Subcutaneous abdominal adipose tissue (tissue), 5 donors: Measurements from ENCODE around the gene CTSW.
"Not testable (repeated sequence)": the region's sequence is repeated elsewhere in the genome, so short reads cannot be mapped to it uniquely, and the experiment has no call there.

Experiments used
- H3K27ac ChIP-seq: one replicate; pipeline ENCODE4 v1.7.0; 2013; ENCODE audit warnings: low read depth, mild to moderate bottlenecking, inconsistent platforms, low read length, moderate library complexity
- H3K27me3 ChIP-seq, 5 donors: one replicate each; pipeline ENCODE4 v1.7.0; 2013; ENCODE audit warnings: low read length in 5 of 5, inconsistent platforms in 1 of 5; ENCODE audit not compliant: control insufficient read depth in 5 of 5, insufficient read depth in 4 of 5
- H3K36me3 ChIP-seq, 5 donors: one replicate each; pipeline ENCODE4 v1.7.0; 2013; ENCODE audit warnings: low read length in 5 of 5; ENCODE audit not compliant: control insufficient read depth in 5 of 5, insufficient read depth in 5 of 5
- H3K4me1 ChIP-seq, 5 donors: one replicate each; pipeline ENCODE4 v1.7.0; 2013; ENCODE audit warnings: low read length in 5 of 5, mild to moderate bottlenecking in 3 of 5, moderate library complexity in 1 of 5; ENCODE audit not compliant: control insufficient read depth in 5 of 5, insufficient read depth in 5 of 5
- H3K4me3 ChIP-seq, 5 donors: one replicate each; pipeline ENCODE4 v1.7.0; 2013; ENCODE audit warnings: low read length in 5 of 5, low read depth in 1 of 5
- H3K9ac ChIP-seq, 5 donors: one replicate each; pipeline ENCODE4 v1.7.0; 2013; ENCODE audit warnings: low read length in 5 of 5, mild to moderate bottlenecking in 4 of 5, moderate library complexity in 3 of 5
- H3K9me3 ChIP-seq, 5 donors: one replicate each; pipeline ENCODE4 v1.7.0; 2013; ENCODE audit warnings: low read length in 5 of 5; ENCODE audit not compliant: control insufficient read depth in 5 of 5
- donor health status: healthy.
- donor health status: healthy.
- donor health status: healthy.
- donor health status: healthy.
- donor health status: healthy.

The CTSW gene

GRCh38 chr11:65879617-65880016 lies at the start of gene CTSW:
Gene CTSW, plus strand, starts transcription at chr11:65879837. Its CDS starts 18 bp downstream, at chr11:65879855.
- H3K27ac ChIP-seq: no peak within 1 kb of the TSS
- H3K4me3 ChIP-seq: no peak within 1 kb of the TSS
- H3K4me1 ChIP-seq: no peaks in the 10 kb centered on the region
- peaks cover 0 to 24% (median 21%) of the 10 kb centered on the region in 5 donors for H3K36me3 ChIP-seq
- no peak within 1 kb of the TSS for H3K9ac ChIP-seq
- H3K9me3 ChIP-seq: no peaks in the 10 kb centered on the region
- H3K27me3 ChIP-seq: no peaks in the 10 kb centered on the region

DNA sequence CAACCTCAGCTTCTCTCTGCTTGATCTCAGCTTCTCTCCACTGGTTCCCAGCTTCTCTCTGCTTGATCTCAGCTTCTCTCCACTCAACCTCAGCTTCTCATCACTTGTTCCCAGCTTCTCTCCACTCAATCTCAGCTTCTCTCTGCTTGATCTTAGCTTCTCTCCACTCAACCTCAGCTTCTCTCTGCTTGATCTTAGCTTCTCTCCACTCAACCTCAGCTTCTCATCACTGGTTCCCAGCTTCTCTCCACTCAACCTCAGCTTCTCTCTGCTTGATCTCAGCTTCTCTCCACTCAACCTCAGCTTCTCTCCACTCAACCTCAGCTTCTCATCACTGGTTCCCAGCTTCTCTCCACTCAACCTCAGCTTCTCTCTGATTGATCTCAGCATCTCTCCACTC lies 47.4 kb upstream of the CTSW start:
- H3K27me3 ChIP-seq, H3K9ac ChIP-seq, H3K36me3 ChIP-seq, H3K27ac ChIP-seq, H3K4me3 ChIP-seq, H3K9me3 ChIP-seq: not testable (repeated sequence)
- peaks cover 5 to 18% (median 17%) of the 10 kb centered on the region in 5 donors for H3K4me1 ChIP-seq

GRCh38 chr11:65833297-65834030 lies 46.2 kb upstream of the CTSW start, which contains the start of gene SNX32:
Gene SNX32, plus strand, starts transcription at chr11:65833963. Its CDS starts 103 bp downstream, at chr11:65834066.
- peaks cover 5 to 18% (median 17%) of the 10 kb centered on the region in 5 donors for H3K4me1 ChIP-seq
- H3K36me3 ChIP-seq: no peaks in the 10 kb centered on the region
- H3K9me3 ChIP-seq: no peaks in the 10 kb centered on the region
- peak within 1 kb of the TSS in 4 of 5 donors; percentile 25 to 75 (median 57) for H3K9ac ChIP-seq
- H3K4me3 ChIP-seq: peak within 1 kb of the TSS; percentile 57 to 73 (median 69)
- H3K27ac ChIP-seq: peak within 1 kb of the TSS; percentile 37
- peaks cover 0 to 5% (median 0%) of the 10 kb centered on the region in 5 donors for H3K27me3 ChIP-seq

- H3K27me3 ChIP-seq: peaks cover 0 to 4% (median 0%) of the 10 kb centered on the region in 5 donors
- H3K9ac ChIP-seq: peak overlapping the region in 2 of 5 donors; percentile 55 to 59
- no peaks in the 10 kb centered on the region for H3K9me3 ChIP-seq
- H3K4me3 ChIP-seq: peak overlapping the region; percentile 51 to 73 (median 69)
- no peaks in the 10 kb centered on the region for H3K36me3 ChIP-seq
- H3K4me1 ChIP-seq: peaks cover 5 to 18% (median 17%) of the 10 kb centered on the region in 5 donors
- no peak overlapping the region for H3K27ac ChIP-seq
Measured at GRCh38 chr11:65834202-65834601, 45.4 kb upstream of the CTSW start.

- no peak overlapping the region for H3K9ac ChIP-seq
- H3K4me3 ChIP-seq: no peak overlapping the region
- no peaks in the 10 kb centered on the region for H3K9me3 ChIP-seq
- no peaks in the 10 kb centered on the region for H3K36me3 ChIP-seq
- H3K4me1 ChIP-seq: no peaks in the 10 kb centered on the region
- no peaks in the 10 kb centered on the region for H3K27me3 ChIP-seq
- H3K27ac ChIP-seq: no peak overlapping the region
Measured at GRCh38 chr11:65842144-65842543, 37.5 kb upstream of the CTSW start.

DNA sequence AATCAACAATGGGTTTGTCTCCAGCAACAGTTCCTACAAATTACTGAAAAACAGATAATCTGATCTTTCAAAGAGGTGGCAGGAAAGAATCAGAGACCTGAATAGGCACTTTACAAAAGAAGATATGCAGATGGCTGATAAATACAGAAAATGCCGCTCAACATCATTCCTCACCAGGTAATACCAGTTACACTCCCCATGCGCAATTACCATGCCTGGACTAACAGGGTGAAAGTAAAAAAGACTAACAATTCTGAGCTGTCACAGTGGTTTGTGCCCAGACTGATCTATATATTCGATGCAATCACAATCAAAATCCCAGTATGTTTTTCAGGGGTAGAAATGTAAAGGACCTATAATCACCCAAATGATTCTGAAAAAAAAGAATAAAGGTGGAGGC lies 35.8 kb upstream of the CTSW start:
- Histone ChIP-seq H3K9me3 (no peaks in the 10 kb centered on the region), H3K36me3 (no peaks in the 10 kb centered on the region), H3K4me1 (no peaks in the 10 kb centered on the region), H3K27ac (no peak overlapping the region), H3K9ac (no peak overlapping the region), H3K4me3 (no peak overlapping the region), H3K27me3 (no peaks in the 10 kb centered on the region)

GRCh38 chr11:65844231-65844872 lies 35.3 kb upstream of the CTSW start:
- no peaks in the 10 kb centered on the region for H3K9me3 ChIP-seq
- H3K4me1 ChIP-seq: no peaks in the 10 kb centered on the region
- no peak overlapping the region for H3K9ac ChIP-seq
- H3K27ac ChIP-seq: no peak overlapping the region
- no peaks in the 10 kb centered on the region for H3K36me3 ChIP-seq
- H3K27me3 ChIP-seq: no peaks in the 10 kb centered on the region
- H3K4me3 ChIP-seq: no peak overlapping the region

- H3K9ac ChIP-seq: no peak overlapping the region
- no peak overlapping the region for H3K27ac ChIP-seq
- H3K36me3 ChIP-seq: peaks cover 0 to 23% (median 18%) of the 10 kb centered on the region in 5 donors
- no peaks in the 10 kb centered on the region for H3K27me3 ChIP-seq
- peaks cover 0 to 7% (median 5%) of the 10 kb centered on the region in 5 donors for H3K9me3 ChIP-seq
- no peak overlapping the region for H3K4me3 ChIP-seq
- no peaks in the 10 kb centered on the region for H3K4me1 ChIP-seq
Measured at GRCh38 chr11:65847746-65848145, 31.9 kb upstream of the CTSW start.

DNA sequence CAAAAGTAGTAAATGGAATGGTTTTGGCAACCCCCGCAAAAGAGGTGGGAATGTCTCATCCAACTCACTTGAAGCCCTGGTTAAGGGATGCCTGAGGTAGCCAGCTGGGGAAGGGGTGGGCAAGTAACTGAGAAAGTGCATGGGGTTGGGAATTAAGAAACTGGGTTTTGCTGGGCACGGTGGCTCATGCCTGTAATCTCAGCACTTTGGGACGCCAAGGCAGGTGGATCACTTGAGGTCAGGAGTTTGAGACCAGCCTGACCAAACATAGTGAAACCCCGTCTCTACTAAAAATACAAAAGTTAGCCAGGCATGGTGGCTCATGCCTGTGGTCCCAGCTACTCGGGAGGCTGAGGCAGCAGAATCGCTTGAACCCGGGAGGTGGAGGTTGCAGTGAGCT lies 30.9 kb upstream of the CTSW start:
- not testable (repeated sequence) for H3K4me3 ChIP-seq, H3K4me1 ChIP-seq, H3K27ac ChIP-seq, H3K9ac ChIP-seq, H3K27me3 ChIP-seq, H3K9me3 ChIP-seq
- H3K36me3 ChIP-seq: peaks cover 0 to 32% (median 27%) of the 10 kb centered on the region in 5 donors

- Histone ChIP-seq H3K36me3 (peaks cover 0 to 39% (median 34%) of the 10 kb centered on the region in 5 donors), H3K4me1 (no peaks in the 10 kb centered on the region), H3K9me3 (peaks cover 0 to 7% (median 5%) of the 10 kb centered on the region in 5 donors), H3K27me3 (no peaks in the 10 kb centered on the region), H3K9ac (no peak overlapping the region), H3K4me3 (no peak overlapping the region), H3K27ac (no peak overlapping the region)
Measured at GRCh38 chr11:65849366-65849765, 30.3 kb upstream of the CTSW start.
